GM18858 (cell line): ENCODE measurements around the gene UGGT2.
"Not testable (repeated sequence)": the region's sequence is repeated elsewhere in the genome, so short reads cannot be mapped to it uniquely, and the experiment has no call there.

ENCODE experiments used
- ATAC-seq: cut with Tn5 transposase; IDR thresholded peaks from one replicate; pipeline ENCODE4 v1.9.1; 2021; ENCODE audit not compliant: unreplicated experiment

The UGGT2 gene

DNA sequence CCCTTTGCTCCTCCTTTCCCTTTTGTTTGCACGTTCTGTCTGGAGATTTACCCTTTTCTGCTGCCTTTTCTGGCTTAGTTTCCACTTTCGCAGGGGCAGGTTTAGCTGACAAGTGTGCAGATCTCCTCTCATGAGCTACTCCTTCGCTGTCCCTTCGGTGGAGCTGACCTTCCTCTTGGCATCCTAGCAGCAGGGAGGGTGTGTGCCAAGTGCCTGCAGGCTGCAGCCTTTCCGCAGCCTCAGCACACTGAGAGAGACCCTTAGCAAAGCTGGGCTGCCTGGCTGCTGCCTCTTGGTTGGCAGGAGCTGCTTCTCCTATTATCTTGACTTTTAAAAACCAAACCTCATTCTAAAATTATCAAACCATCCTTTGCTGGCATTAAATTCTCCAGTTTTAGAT lies 243.8 kb downstream of the UGGT2 start:
- no peak for ATAC-seq

- ATAC-seq = no peak
These were observed 247.3 kb downstream of the UGGT2 start for GRCh38 chr13:95805921-95806320.

DNA sequence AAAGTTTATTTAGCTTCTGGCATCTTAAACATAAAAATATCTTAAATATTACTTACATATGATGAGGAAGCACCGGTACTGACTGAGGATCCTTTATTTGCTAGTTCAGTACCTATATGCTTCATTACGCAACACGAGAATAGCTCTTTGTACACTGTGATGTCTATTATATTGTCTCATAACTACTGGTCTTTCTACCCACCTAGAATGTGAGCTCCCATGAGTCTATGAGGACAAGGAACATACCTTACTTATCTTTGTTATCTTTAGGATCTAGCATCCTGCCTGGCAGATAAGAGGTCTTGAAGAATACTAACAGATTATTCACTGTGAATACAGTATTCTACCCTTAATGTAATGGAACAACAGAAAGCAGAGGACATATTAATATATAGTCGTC lies 251.4 kb downstream of the UGGT2 start:
- ATAC-seq = no peak

- ATAC-seq = no peak
These were observed 252.8 kb downstream of the UGGT2 start for GRCh38 chr13:95800436-95800835.

- ATAC-seq = no peak
These were observed 256.2 kb downstream of the UGGT2 start for GRCh38 chr13:95797016-95797415.

DNA sequence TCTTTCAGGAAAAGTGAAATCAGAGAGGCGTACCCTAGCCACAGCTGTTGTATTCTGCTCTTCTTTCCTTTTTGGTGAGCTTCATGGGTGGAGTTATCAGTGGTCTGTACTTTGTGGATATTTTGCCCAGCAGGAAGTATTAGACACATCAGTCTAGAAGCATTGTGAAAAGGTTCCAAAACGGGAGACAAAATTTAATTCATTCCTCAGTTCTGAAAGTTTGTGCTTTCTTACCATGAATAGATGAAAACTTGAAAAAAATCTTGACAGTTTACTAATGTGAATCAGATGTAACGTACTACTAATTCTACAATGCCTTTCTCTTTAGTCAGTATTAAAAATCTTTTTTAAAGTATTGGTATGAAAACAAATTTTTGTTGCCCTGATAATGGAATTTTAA lies 259.4 kb downstream of the UGGT2 start:
- no peak for ATAC-seq

DNA sequence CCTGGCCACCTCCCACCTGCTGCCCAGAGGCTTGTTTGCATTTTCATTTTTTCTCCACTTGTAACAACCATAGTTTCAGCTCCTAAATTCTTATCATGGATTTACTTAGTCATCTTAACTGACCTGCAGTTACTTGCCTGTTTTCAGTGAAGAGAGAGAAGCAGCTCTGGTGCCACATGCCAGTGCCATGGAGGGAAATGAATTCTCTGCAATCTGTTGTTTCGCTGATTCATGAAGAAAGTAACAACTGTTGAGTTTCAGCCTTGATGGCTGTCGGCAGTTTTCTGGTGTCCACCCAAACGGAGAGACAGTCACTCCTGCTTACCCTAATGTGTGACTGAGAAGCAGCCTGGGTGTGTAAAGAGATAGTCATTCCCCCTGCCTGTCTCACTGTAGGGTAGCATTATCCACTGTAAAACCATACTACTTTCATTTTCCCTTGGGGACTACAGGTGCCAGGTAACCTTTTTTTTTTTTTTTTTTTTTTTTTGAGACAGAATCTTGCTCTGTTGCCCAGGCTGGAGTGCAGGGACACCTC lies 260.1 kb downstream of the UGGT2 start:
- no peak for ATAC-seq

GRCh38 chr13:95791084-95791722 lies 262.0 kb downstream of the UGGT2 start:
- no peak for ATAC-seq

DNA sequence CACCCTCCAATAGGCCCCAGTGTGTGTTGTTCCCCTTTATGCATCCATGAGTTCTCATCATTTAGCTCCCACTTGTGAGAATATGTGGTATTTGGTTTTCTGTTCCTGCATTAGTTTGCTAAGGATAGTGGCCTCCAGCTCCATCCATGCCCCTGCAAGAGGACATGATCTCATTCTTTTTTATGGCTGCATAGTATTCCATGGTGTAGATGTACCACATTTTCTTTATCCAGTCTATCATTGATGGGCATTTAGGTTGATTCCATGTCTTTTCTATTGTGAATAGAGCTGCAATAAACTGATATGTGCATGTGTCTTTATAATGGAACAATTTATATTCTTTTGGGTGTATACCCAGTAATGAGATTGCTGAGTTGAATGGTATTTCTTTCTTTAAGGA lies 263.9 kb downstream of the UGGT2 start:
- not testable (repeated sequence) for ATAC-seq

- ATAC-seq = no peak
These were observed 265.1 kb downstream of the UGGT2 start for GRCh38 chr13:95788100-95788463.

GRCh38 chr13:95787356-95788099 lies 265.7 kb downstream of the UGGT2 start:
- ATAC-seq = no peak

DNA sequence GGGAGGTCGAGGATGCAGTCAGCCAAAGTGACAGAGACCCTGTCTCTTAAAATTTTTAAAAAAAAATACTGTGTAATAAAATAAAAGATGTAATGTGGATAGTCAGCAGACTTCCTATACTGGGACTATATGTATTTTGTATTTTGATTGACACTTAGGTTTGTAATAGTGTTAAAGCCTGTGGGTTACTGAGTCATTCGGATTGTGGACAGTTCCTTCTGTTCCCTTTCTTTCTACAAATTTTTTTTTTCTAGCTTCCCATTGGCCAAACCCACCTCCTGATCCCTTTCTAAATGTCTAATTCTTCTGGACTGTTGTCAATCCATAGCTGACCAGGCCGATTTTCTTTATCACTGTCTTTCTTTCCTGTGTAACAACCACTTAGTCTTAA lies 268.3 kb downstream of the UGGT2 start:
- ATAC-seq = no peak

DNA sequence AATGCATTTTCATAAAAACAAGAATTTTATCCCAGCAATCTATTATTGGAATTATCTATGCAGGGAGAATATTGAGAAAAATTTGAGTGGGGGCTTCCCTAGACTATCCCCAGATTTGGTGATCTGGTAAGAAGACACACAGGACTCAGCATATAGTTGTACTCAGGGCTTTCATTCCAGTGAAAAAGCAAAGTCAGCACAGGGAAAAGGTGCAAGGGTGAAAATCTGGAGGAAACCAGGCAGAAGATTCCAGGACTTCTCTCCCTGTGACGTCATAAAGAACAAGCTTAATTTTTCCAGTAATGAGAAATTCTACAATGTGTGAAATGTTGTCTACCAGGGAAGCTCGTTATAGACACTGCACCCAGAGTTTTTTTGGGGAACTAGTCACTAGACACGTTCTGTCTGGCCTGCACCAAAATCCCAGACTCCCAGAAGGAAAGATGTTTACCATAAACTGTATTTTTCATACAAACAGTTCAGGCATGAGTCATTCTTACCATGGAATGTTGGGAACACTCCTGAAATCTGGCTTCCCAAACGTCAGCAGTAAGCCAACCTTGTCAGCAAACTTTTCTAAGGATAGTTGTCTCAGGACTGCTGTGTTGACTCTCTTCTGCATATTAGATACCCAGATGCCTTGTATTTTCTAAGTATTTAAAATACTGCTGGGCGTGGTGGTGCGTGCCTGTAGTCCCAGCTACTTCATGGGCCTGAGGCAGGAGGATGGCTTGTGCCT lies 268.9 kb downstream of the UGGT2 start:
- no peak for ATAC-seq

DNA sequence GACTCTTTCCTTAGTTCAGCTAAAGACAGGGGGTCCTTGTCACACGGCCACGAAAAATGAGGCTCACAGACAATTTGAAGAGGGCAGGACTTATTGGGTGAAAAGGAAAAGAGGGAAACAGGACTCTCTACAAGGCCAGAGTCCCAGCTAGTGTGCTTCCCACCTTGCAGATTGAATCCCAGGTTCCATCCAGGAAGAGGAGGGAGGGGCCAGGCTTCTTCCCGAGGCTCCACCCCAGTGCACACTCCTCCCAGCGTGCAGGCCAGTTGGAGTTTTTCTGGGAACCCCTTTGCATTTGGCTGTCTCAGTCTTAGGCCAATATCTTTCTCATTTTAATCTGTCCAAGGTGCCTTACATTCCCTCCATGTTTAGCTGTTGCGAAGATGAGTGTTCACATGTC lies 269.5 kb downstream of the UGGT2 start:
- ATAC-seq = no peak

DNA sequence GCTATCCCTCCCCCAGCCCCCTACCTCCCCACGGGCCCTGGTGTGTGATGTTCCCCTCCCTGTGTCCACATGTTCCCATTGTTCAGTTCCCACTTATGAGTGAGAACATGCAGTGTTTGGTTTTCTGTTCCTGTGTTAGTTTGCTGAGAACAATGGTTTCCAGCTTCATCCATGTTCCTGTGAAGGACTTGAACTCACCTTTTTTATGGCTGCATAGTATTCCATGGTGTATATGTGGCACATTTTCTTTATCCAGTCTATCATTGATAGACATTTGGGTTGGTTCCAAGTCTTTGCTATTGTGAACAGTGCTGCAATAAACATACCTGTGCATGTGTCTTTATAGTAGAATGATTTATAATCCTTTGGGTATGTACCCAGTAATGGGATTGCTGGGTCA lies 271.3 kb downstream of the UGGT2 start:
- ATAC-seq = not testable (repeated sequence)

GRCh38 chr13:95781016-95781415 lies 272.2 kb downstream of the UGGT2 start:
- no peak for ATAC-seq

DNA sequence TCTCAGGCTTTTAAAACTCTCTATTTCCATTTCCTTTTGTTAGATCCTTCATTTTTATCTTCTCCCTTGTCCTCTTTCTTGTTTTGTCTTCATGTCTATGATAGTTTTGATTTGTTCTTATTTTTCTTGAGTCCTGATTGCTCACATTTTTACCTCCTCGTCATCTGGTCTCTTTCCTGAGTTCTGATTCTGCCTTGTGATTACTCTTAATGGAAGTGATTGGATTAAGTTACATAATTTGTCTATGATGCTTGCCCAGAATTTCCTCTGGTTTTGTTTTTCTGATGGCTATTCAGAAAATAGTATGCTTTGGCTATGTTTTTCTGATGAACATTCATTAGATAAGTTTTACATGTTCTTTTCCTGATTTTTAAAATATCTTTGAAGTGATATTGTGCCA lies 273.7 kb downstream of the UGGT2 start:
- ATAC-seq = no peak

- ATAC-seq = no peak
These were observed 281.3 kb downstream of the UGGT2 start for GRCh38 chr13:95771905-95772304.

- no peak for ATAC-seq
These were observed 289.6 kb downstream of the UGGT2 start for GRCh38 chr13:95763601-95764000.

- not testable (repeated sequence) for ATAC-seq
These were observed 290.6 kb downstream of the UGGT2 start for GRCh38 chr13:95762626-95763025.

GRCh38 chr13:95756072-95756471 lies 297.1 kb downstream of the UGGT2 start:
- ATAC-seq = no peak

- ATAC-seq = no peak
These were observed 299.1 kb downstream of the UGGT2 start for GRCh38 chr13:95754069-95754468.
